Smooth muscle cell (in vitro differentiated cells): ENCODE data around the gene ARMC9. TPM values are rescaled to one million over a fixed set of nuclear protein-coding genes. Genes with fewer than 3 reads are reported as not detected.
"Not testable (repeated sequence)": the region's sequence is repeated elsewhere in the genome, so short reads cannot be mapped to it uniquely, and the experiment has no call there.

Source experiments
- DNase-seq: peaks from one replicate; lab custom pipeline; 2025; ENCODE audit not compliant: unreplicated experiment; lab: John Stamatoyannopoulos, UW
- H2AFZ ChIP-seq: fragments of 200-600 bp; sonication (generic); 2 replicates; pipeline ENCODE4 v1.6.0; 2016; ENCODE audit warnings: antibody characterized with exemption, low read depth, mild to moderate bottlenecking
- H3F3A ChIP-seq: fragments of 200-600 bp; sonication (generic); 2 replicates; pipeline ENCODE4 v1.6.0; 2017; ENCODE audit warnings: antibody characterized with exemption, low read depth
- H3K27ac ChIP-seq: fragments of 200-600 bp; sonication (generic); 2 replicates; pipeline ENCODE4 v1.5.1; 2016; ENCODE audit warnings: low read depth, mild to moderate bottlenecking
- H3K27me3 ChIP-seq: fragments of 200-600 bp; sonication (generic); 2 replicates; pipeline ENCODE4 v1.6.1; 2016; ENCODE audit warnings: low read depth, mild to moderate bottlenecking
- H3K36me3 ChIP-seq: fragments of 200-600 bp; sonication (generic); 2 replicates; pipeline ENCODE4 v1.5.1; 2016; ENCODE audit warnings: low read depth
- H3K4me1 ChIP-seq: fragments of 200-600 bp; sonication (generic); 2 replicates; pipeline ENCODE4 v1.5.1; 2016; ENCODE audit warnings: low read depth
- H3K4me2 ChIP-seq: fragments of 200-600 bp; sonication (generic); 2 replicates; pipeline ENCODE4 v1.6.0; 2016; ENCODE audit warnings: mild to moderate bottlenecking
- H3K4me3 ChIP-seq: fragments of 200-600 bp; sonication (generic); 2 replicates; pipeline ENCODE4 v1.5.1; 2016; ENCODE audit warnings: mild to moderate bottlenecking
- H3K79me2 ChIP-seq: fragments of 200-600 bp; sonication (generic); 2 replicates; pipeline ENCODE4 v1.6.0; 2016; ENCODE audit warnings: low read depth, mild to moderate bottlenecking
- H3K9ac ChIP-seq: fragments of 200-600 bp; sonication (generic); 2 replicates; pipeline ENCODE4 v1.6.0; 2016; ENCODE audit warnings: low read depth
- H3K9me3 ChIP-seq: fragments of 200-600 bp; sonication (generic); replicated peaks from 2 replicates; pipeline ENCODE4 v1.5.1; 2016; ENCODE audit warnings: low read depth
- H4K20me1 ChIP-seq: fragments of 200-600 bp; sonication (generic); 2 replicates; pipeline ENCODE4 v1.6.0; 2016; ENCODE audit warnings: low read depth
- whole genome bisulfite sequencing: methylation state at CpG from one replicate; pipeline ENCODE4 v1.1.7; 2016; ENCODE audit warnings: low lambda C conversion rate; 5-methylcytosine and 5-hydroxymethylcytosine counted together
- polyA plus RNA-seq: library from polyadenylated mRNA; unstranded; fragments of >200 nt; fragmentation: Nextera tagmentation; extraction: Ambion mirVana; gene quantifications from 2 replicates; pipeline ENCODE4 v1.2.1, GENCODE V29; 2016
- total RNA-seq: library from RNA; depleted of rRNA; stranded (reverse); fragments of >200 nt; gene quantifications from 2 replicates; pipeline ENCODE4 v1.2.3, GENCODE V29; 2014
- TF ChIP-seq, protein P1 (sequence below): fragments of 200-600 bp; sonication (generic); IDR thresholded peaks from 2 replicates; pipeline ENCODE4 v1.5.1; 2017; ENCODE audit warnings: borderline replicate concordance, mild to moderate bottlenecking, antibody characterized with exemption; ENCODE audit not compliant: insufficient read depth, poor library complexity, severe bottlenecking

Gene ARMC9
- total and polyA plus RNA-seq, 2 experiments from 2014 or later = 34.7 to 51.0 TPM

DNA sequence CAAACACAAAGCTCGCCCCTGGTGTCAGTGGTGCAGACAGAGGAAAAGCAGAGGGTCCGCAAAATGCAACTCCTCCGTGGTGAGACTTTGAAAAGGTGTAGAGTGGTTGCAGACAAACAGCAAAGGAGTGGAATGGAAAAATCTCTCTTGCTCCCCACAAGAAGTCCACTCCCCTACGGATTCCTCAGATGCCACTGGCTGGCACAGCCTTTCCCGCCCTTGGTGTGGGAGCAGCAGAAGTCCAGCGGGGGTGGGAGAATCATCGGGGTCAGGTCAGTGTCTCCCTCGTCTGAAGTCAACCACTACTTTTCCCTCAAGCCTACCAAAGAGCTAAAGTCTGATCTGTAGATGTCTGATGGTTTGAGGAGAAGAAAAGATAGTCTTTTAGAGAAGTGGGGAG lies 174.8 kb downstream of the ARMC9 start:
- no peaks in the 10 kb centered on the region for H4K20me1 ChIP-seq
- no peak overlapping the region for H3K4me2 ChIP-seq
- H3K9ac ChIP-seq = no peak overlapping the region
- no peak for DNase-seq
- H3K9me3 ChIP-seq = no peaks in the 10 kb centered on the region
- H3K4me3 ChIP-seq = no peak overlapping the region
- no peak overlapping the region for H3K27ac ChIP-seq
- TF ChIP-seq, protein P1, sequence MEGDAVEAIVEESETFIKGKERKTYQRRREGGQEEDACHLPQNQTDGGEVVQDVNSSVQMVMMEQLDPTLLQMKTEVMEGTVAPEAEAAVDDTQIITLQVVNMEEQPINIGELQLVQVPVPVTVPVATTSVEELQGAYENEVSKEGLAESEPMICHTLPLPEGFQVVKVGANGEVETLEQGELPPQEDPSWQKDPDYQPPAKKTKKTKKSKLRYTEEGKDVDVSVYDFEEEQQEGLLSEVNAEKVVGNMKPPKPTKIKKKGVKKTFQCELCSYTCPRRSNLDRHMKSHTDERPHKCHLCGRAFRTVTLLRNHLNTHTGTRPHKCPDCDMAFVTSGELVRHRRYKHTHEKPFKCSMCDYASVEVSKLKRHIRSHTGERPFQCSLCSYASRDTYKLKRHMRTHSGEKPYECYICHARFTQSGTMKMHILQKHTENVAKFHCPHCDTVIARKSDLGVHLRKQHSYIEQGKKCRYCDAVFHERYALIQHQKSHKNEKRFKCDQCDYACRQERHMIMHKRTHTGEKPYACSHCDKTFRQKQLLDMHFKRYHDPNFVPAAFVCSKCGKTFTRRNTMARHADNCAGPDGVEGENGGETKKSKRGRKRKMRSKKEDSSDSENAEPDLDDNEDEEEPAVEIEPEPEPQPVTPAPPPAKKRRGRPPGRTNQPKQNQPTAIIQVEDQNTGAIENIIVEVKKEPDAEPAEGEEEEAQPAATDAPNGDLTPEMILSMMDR = no peak
- 86% methylated on average over 8 of the region's 8 CpGs for WGBS
- no peak overlapping the region for H2AFZ ChIP-seq
- peaks cover 15% of the 10 kb centered on the region for H3K27me3 ChIP-seq
- no peaks in the 10 kb centered on the region for H3K36me3 ChIP-seq
- no peaks in the 10 kb centered on the region for H3F3A ChIP-seq
- H3K79me2 ChIP-seq = no peaks in the 10 kb centered on the region
- peaks cover 12% of the 10 kb centered on the region for H3K4me1 ChIP-seq

DNA sequence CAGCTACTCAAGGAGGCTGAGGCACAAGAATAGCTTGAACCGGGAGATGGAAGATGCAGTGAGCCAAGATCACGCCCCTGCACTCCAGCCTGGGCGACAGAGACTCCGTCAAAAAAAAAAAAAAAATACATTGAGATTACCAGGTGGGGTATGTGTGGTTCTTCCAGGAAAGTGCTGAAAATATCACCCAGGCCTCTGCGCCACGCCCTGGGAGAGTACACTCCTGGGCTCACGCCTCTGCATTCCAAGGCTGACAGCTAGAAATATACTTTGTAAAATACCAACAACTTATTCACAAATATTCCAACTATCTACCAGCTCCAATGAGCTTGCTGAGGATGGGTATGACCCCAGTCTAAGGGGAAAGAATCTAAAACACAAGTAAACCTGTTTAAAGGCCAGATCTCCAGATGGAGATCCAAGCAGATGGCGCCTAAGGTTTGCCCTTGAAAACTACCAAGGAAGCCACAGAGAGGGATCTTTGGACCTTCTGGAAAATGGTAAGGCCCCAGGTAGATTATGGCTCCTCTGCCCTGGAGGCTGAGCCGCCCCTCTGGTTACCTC lies 175.4 kb downstream of the ARMC9 start:
- Histone ChIP-seq H3K36me3 (no peaks in the 10 kb centered on the region), H3K27ac (no peak overlapping the region), H3K79me2 (no peaks in the 10 kb centered on the region), H3F3A (no peaks in the 10 kb centered on the region), H3K4me1 (peaks cover 12% of the 10 kb centered on the region), H3K4me2 (no peak overlapping the region), H3K9me3 (no peaks in the 10 kb centered on the region), H3K4me3 (no peak overlapping the region), H2AFZ (no peak overlapping the region), H4K20me1 (no peaks in the 10 kb centered on the region), H3K27me3 (peaks cover 15% of the 10 kb centered on the region), H3K9ac (no peak overlapping the region)
- TF ChIP-seq, protein P1 = no peak
- 96% methylated on average over 9 of the region's 9 CpGs for WGBS
- DNase-seq = no peak

DNA sequence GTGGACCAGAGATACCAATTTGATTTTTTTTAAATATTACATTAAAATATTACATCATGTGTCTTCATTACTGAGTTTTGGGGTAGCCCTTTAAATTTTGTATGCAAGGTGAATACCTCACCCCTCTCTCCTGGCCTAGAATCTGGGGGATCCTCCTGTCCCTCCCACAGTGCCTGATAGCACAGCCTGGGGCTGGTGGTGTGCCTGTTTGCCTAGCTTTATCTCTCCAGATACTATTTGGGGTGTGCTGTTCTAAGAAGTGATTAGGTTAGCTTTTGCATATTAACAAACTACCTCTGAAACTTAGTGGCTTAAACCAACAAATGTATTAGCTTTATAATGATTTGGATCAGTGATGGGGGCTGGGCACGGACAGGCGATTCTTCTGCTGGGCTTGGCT lies 176.3 kb downstream of the ARMC9 start:
- H3K27me3 ChIP-seq = peaks cover 15% of the 10 kb centered on the region
- no peak overlapping the region for H3K27ac ChIP-seq
- TF ChIP-seq, protein P1 = no peak
- no peaks in the 10 kb centered on the region for H4K20me1 ChIP-seq
- no peak overlapping the region for H2AFZ ChIP-seq
- H3F3A ChIP-seq = no peaks in the 10 kb centered on the region
- WGBS = 97% methylated on average over 2 of the region's 2 CpGs
- no peak overlapping the region for H3K9ac ChIP-seq
- no peak for DNase-seq
- no peaks in the 10 kb centered on the region for H3K36me3 ChIP-seq
- H3K79me2 ChIP-seq = no peaks in the 10 kb centered on the region
- H3K4me1 ChIP-seq = peaks cover 12% of the 10 kb centered on the region
- no peak overlapping the region for H3K4me2 ChIP-seq
- no peak overlapping the region for H3K4me3 ChIP-seq
- no peaks in the 10 kb centered on the region for H3K9me3 ChIP-seq

DNA sequence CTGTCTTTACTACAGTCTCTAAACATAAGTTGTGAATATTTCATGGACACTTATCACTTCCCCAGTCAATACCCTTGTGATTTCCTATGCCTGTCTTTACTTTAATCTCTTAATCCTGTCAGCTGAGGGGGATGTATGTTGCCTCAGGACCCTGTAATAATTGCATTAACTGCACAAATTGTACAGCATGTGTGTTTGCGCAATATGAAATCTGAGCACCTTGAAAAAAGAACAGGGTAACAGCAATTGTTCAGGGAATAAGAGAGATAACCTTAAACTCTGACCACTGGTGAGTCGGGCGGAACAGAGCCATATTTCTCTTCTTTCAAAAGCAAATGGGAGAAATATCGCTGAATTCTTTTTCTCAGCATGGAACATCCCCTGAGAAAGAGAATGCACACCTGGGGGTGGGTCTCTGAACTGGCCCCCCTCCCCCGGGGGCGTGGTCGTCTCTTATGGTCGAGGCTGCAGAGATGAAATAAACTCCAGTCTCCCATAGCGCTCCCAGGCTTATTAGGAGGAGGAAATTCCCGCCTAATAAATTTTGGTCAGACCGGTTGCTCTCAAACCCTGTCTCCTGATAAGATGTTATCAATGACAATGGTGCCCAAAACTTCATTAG lies 177.7 kb downstream of the ARMC9 start:
- not testable (repeated sequence) for H3F3A ChIP-seq, H3K27ac ChIP-seq, H3K4me1 ChIP-seq, H3K36me3 ChIP-seq, DNase-seq, H4K20me1 ChIP-seq, H3K79me2 ChIP-seq, H3K9ac ChIP-seq, H3K4me3 ChIP-seq, H2AFZ ChIP-seq, H3K9me3 ChIP-seq, H3K4me2 ChIP-seq
- peaks cover 15% of the 10 kb centered on the region for H3K27me3 ChIP-seq
- WGBS = 20% methylated on average over 11 of the region's 11 CpGs
